ENCODE data around the gene PACS2.

PACS2 gene

GRCh38 chr14:105382343-105383082, 68.0 kb downstream of the PACS2 start:
- TF ChIP-seq EZH2phosphoT487 (IDR thresholded peaks at IDR 0.05; ENCODE audit: borderline replicate concordance) (no peak), CTCF (conservative IDR thresholded peaks at IDR 0.05; ENCODE audit: low read length) (no peak)
- Histone ChIP-seq H3K4me2 (ENCODE audit: low read depth, low read length, poor library complexity, severe bottlenecking) (no peak overlapping the region), H3K79me2 (ENCODE audit: insufficient read depth, low read length) (no peaks in the 10 kb centered on the region; the same call in 1 of the 2 replicates), H3K9ac (ENCODE audit: low read depth, low read length, poor library complexity, severe bottlenecking) (no peak overlapping the region), H4K20me1 (ENCODE audit: insufficient read depth, low read length, poor library complexity, severe bottlenecking) (no peaks in the 10 kb centered on the region), H3F3A (ENCODE audit: low read depth) (no peaks in the 10 kb centered on the region), H2AFZ (ENCODE audit: low read length) (no peak overlapping the region), H3K9me2 (replicated peaks; ENCODE audit: low read depth, low read length) (no peaks in the 10 kb centered on the region), H3K27me3 (ENCODE audit: insufficient read depth, low read length, poor library complexity, severe bottlenecking) (no peaks in the 10 kb centered on the region), H3K9me3 (ENCODE audit: insufficient read depth, low read depth, low read length) (no peaks in the 10 kb centered on the region), H3K4me3 (ENCODE audit: low read length, poor library complexity, severe bottlenecking) (no peak overlapping the region), H3K36me3 (ENCODE audit: insufficient read depth, low read length) (peaks cover 13% of the 10 kb centered on the region; the same call in 1 of the 2 replicates), H3K4me1 (ENCODE audit: insufficient read depth, low read length, poor library complexity, severe bottlenecking) (peaks cover 3% of the 10 kb centered on the region)

GRCh38 chr14:105383083-105383730, 68.7 kb downstream of the PACS2 start:
- Histone ChIP-seq H3K9me3 (ENCODE audit: insufficient read depth, low read depth, low read length) (no peaks in the 10 kb centered on the region), H3K79me2 (ENCODE audit: insufficient read depth, low read length) (no peaks in the 10 kb centered on the region), H3F3A (ENCODE audit: low read depth) (no peaks in the 10 kb centered on the region), H3K9me2 (replicated peaks; ENCODE audit: low read depth, low read length) (no peaks in the 10 kb centered on the region), H4K20me1 (ENCODE audit: insufficient read depth, low read length, poor library complexity, severe bottlenecking) (no peaks in the 10 kb centered on the region), H3K4me3 (ENCODE audit: low read length, poor library complexity, severe bottlenecking) (no peak overlapping the region), H3K4me1 (ENCODE audit: insufficient read depth, low read length, poor library complexity, severe bottlenecking) (no peaks in the 10 kb centered on the region), H2AFZ (ENCODE audit: low read length) (no peak overlapping the region), H3K27me3 (ENCODE audit: insufficient read depth, low read length, poor library complexity, severe bottlenecking) (no peaks in the 10 kb centered on the region), H3K36me3 (ENCODE audit: insufficient read depth, low read length) (peaks cover 13% of the 10 kb centered on the region; the same call in 1 of the 2 replicates), H3K9ac (ENCODE audit: low read depth, low read length, poor library complexity, severe bottlenecking) (no peak overlapping the region), H3K4me2 (ENCODE audit: low read depth, low read length, poor library complexity, severe bottlenecking) (no peak overlapping the region)
- no peak for TF ChIP-seq CTCF (conservative IDR thresholded peaks at IDR 0.05; ENCODE audit: low read length)
- TF ChIP-seq EZH2phosphoT487 (IDR thresholded peaks at IDR 0.05; ENCODE audit: borderline replicate concordance) = no peak

- Histone ChIP-seq H3K9me2 (replicated peaks; ENCODE audit: low read depth, low read length) (no peaks in the 10 kb centered on the region), H3F3A (ENCODE audit: low read depth) (no peaks in the 10 kb centered on the region)
Observed at GRCh38 chr14:105384041-105384557, 69.6 kb downstream of the PACS2 start.

More at GRCh38 chr14:105384041-105384557, 69.6 kb downstream of the PACS2 start:
- H3K27me3 ChIP-seq (ENCODE audit: insufficient read depth, low read length, poor library complexity, severe bottlenecking) = no peaks in the 10 kb centered on the region
- TF ChIP-seq CTCF (conservative IDR thresholded peaks at IDR 0.05; ENCODE audit: low read length) (no peak), EZH2phosphoT487 (IDR thresholded peaks at IDR 0.05; ENCODE audit: borderline replicate concordance) (no peak)
- H2AFZ ChIP-seq (ENCODE audit: low read length) = no peak overlapping the region
- no peak overlapping the region for H3K9ac ChIP-seq (ENCODE audit: low read depth, low read length, poor library complexity, severe bottlenecking)
- H3K36me3 ChIP-seq (ENCODE audit: insufficient read depth, low read length) = peaks cover 13% of the 10 kb centered on the region; the same call in 1 of the 2 replicates
- H3K79me2 ChIP-seq (ENCODE audit: insufficient read depth, low read length) = no peaks in the 10 kb centered on the region
- H3K4me3 ChIP-seq (ENCODE audit: low read length, poor library complexity, severe bottlenecking) = no peak overlapping the region
- H3K9me3 ChIP-seq (ENCODE audit: insufficient read depth, low read depth, low read length) = no peaks in the 10 kb centered on the region
- no peaks in the 10 kb centered on the region for H4K20me1 ChIP-seq (ENCODE audit: insufficient read depth, low read length, poor library complexity, severe bottlenecking)
- no peaks in the 10 kb centered on the region for H3K4me1 ChIP-seq (ENCODE audit: insufficient read depth, low read length, poor library complexity, severe bottlenecking)
- H3K4me2 ChIP-seq (ENCODE audit: low read depth, low read length, poor library complexity, severe bottlenecking) = no peak overlapping the region
